IMR-90 (cell line): ENCODE data around the gene MAP2K2. TPM values are rescaled to one million over a fixed set of nuclear protein-coding genes. Genes with fewer than 3 reads are reported as not detected.

ENCODE experiments used
- ATAC-seq: fragments of 200-7000 bp; cut with Tn5 transposase; 2 replicates; pipeline ENCODE4 v1.9.1; 2020; ENCODE audit warnings: low read depth, mild to moderate bottlenecking, moderate library complexity
- BruUV-seq: library from RNA; stranded (reverse); fragments of 400-500 nt; replicated peaks from 2 replicates; lab custom pipeline; 2021; lab: Mats Ljungman, UMichigan
- CTCF ChIA-PET: fragments of 300-600 bp; formaldehyde crosslinking; extraction: SDS; loops from one replicate; lab custom pipeline; 2021; ENCODE audit warnings: antibody characterized with exemption; lab: Yijun Ruan, JAX
- POLR2A ChIA-PET: fragments of 300-600 bp; sonication (Branson Sonifier 250); formaldehyde crosslinking; loops from one replicate; lab custom pipeline; 2022; ENCODE audit warnings: antibody characterized with exemption; ENCODE audit not compliant: unreplicated experiment; lab: Charles Lee
- DNase-seq: peaks from one replicate; pipeline ENCODE4 v3.0.0; 2013
- H2AFZ ChIP-seq: replicated peaks from 2 replicates; pipeline ENCODE3; 2013; ENCODE audit warnings: low read length, mild to moderate bottlenecking; ENCODE audit not compliant: poor library complexity
- H2AK5ac ChIP-seq: 2 replicates; pipeline ENCODE4 v1.6.1; 2013; ENCODE audit warnings: low read depth, low read length, inconsistent platforms
- H2AK9ac ChIP-seq: replicated peaks from 2 replicates; pipeline ENCODE3; 2013; ENCODE audit warnings: mild to moderate bottlenecking, low read depth, low read length, moderate library complexity; ENCODE audit not compliant: poor library complexity
- H2BK120ac ChIP-seq: 2 replicates; pipeline ENCODE4 v1.6.1; 2013; ENCODE audit warnings: low read depth, low read length, inconsistent platforms
- H2BK15ac ChIP-seq: 3 replicates; pipeline ENCODE4 v1.6.1; 2013; ENCODE audit warnings: low read depth, low read length, inconsistent platforms
- H2BK20ac ChIP-seq: 2 replicates; pipeline ENCODE4 v1.6.1; 2013; ENCODE audit warnings: low read depth, mild to moderate bottlenecking, inconsistent platforms, low read length, moderate library complexity
- H2BK5ac ChIP-seq: 2 replicates; pipeline ENCODE4 v1.6.1; 2013; ENCODE audit warnings: mild to moderate bottlenecking, low read depth, low read length, inconsistent platforms; ENCODE audit not compliant: poor library complexity, severe bottlenecking
- H3K14ac ChIP-seq: replicated peaks from 2 replicates; pipeline ENCODE4 v1.6.1; 2013; ENCODE audit warnings: low read depth, low read length, inconsistent platforms
- H3K18ac ChIP-seq: 2 replicates; pipeline ENCODE4 v1.6.1; 2013; ENCODE audit warnings: low read depth, low read length, control low read depth
- H3K23ac ChIP-seq: 2 replicates; pipeline ENCODE4 v1.6.1; 2013; ENCODE audit warnings: low read depth, low read length, inconsistent platforms
- H3K27ac ChIP-seq: 2 replicates; pipeline ENCODE4 v1.5.1; 2013; ENCODE audit warnings: mild to moderate bottlenecking, control low read depth, low read length; ENCODE audit not compliant: insufficient read depth
- H3K27me3 ChIP-seq: 2 replicates; pipeline ENCODE4 v1.6.1; 2013; ENCODE audit warnings: low read length; ENCODE audit not compliant: control insufficient read depth, insufficient read depth
- H3K36me3 ChIP-seq: 2 replicates; pipeline ENCODE4 v1.6.1; 2013; ENCODE audit warnings: low read length, mixed read lengths; ENCODE audit not compliant: control insufficient read depth, insufficient read depth
- H3K4ac ChIP-seq: 2 replicates; pipeline ENCODE4 v1.6.1; 2013; ENCODE audit warnings: low read depth, low read length, inconsistent platforms
- H3K4me1 ChIP-seq: 2 replicates; pipeline ENCODE4 v1.6.1; 2013; ENCODE audit warnings: low read length, mixed read lengths; ENCODE audit not compliant: control insufficient read depth, insufficient read depth
- H3K4me2 ChIP-seq: 2 replicates; pipeline ENCODE4 v1.6.1; 2013; ENCODE audit warnings: low read depth, mild to moderate bottlenecking, control low read depth, low read length, moderate library complexity
- H3K4me3 ChIP-seq: 2 replicates; pipeline ENCODE4 v1.5.1; 2013; ENCODE audit warnings: low read depth, mild to moderate bottlenecking, control low read depth, low read length, moderate library complexity; ENCODE audit not compliant: insufficient read depth
- H3K56ac ChIP-seq: 2 replicates; pipeline ENCODE4 v1.6.1; 2013; ENCODE audit warnings: low read length, inconsistent platforms; ENCODE audit not compliant: insufficient read depth; ENCODE audit errors: extremely low read depth
- H3K79me1 ChIP-seq, 2 experiments: 2 replicates each; pipeline ENCODE4 v1.6.1; 2013; ENCODE audit warnings: low read length in 2 of 2, inconsistent platforms in 1 of 2, low read depth in 1 of 2
- H3K9ac ChIP-seq: 2 replicates; pipeline ENCODE4 v1.6.1; 2013; ENCODE audit warnings: low read depth, low read length, control low read depth
- H3K9me1 ChIP-seq: 2 replicates; pipeline ENCODE4 v1.6.1; 2013; ENCODE audit warnings: low read length, inconsistent platforms; ENCODE audit not compliant: insufficient read depth
- H3K9me3 ChIP-seq: 2 replicates; pipeline ENCODE4 v1.6.1; 2013; ENCODE audit warnings: low read length; ENCODE audit not compliant: control insufficient read depth, insufficient read depth
- H4K20me1 ChIP-seq: 2 replicates; pipeline ENCODE4 v1.6.1; 2013; ENCODE audit warnings: low read length, inconsistent platforms; ENCODE audit not compliant: insufficient read depth
- H4K5ac ChIP-seq: 2 replicates; pipeline ENCODE4 v1.6.1; 2013; ENCODE audit warnings: mild to moderate bottlenecking, low read depth, low read length, control low read depth
- H4K8ac ChIP-seq, 2 experiments: 2 replicates each; pipeline ENCODE4 v1.6.1; 2013; ENCODE audit warnings: low read depth in 2 of 2, low read length in 2 of 2, control low read depth in 1 of 2, inconsistent platforms in 1 of 2
- H4K91ac ChIP-seq: 2 replicates; pipeline ENCODE4 v1.6.1; 2013; ENCODE audit warnings: low read depth, low read length, inconsistent platforms; ENCODE audit not compliant: insufficient read depth
- BHLHE40 ChIP-seq: fragments of 150-350 bp; IDR thresholded peaks from 2 replicates; pipeline ENCODE4 v1.6.1; 2016; ENCODE audit warnings: mild to moderate bottlenecking, low read depth, low read length
- CEBPB ChIP-seq: IDR thresholded peaks from 2 replicates; pipeline ENCODE4 v1.6.1; 2012; ENCODE audit warnings: low read depth, low read length, improper control_type of control experiment
- FOS ChIP-seq: fragments of 150-350 bp; IDR thresholded peaks from 2 replicates; pipeline ENCODE4 v1.6.1; 2016; ENCODE audit warnings: low read depth, low read length
- MAZ ChIP-seq: IDR thresholded peaks from 2 replicates; pipeline ENCODE4 v1.6.1; 2012; ENCODE audit warnings: low read depth, mild to moderate bottlenecking, low read length, improper control_type of control experiment, moderate library complexity, borderline replicate concordance
- NFE2L2 ChIP-seq: fragments of 150-350 bp; IDR thresholded peaks from 2 replicates; pipeline ENCODE4 v1.6.1; 2016; ENCODE audit warnings: low read depth, mild to moderate bottlenecking, low read length
- RAD21 ChIP-seq: IDR thresholded peaks from 2 replicates; pipeline ENCODE4 v1.6.1; 2012; ENCODE audit warnings: low read length, improper control_type of control experiment
- WGBS, 2 experiments: methylation state at CpG; one replicate each; pipeline versions ENCODE4 v1.1.5 to v1.1.7; 2013; ENCODE audit warnings: missing lambda C conversion rate in 2 of 2; ENCODE audit not compliant: insufficient read length in 1 of 2; ENCODE audit errors: extremely low coverage in 2 of 2; 5-methylcytosine and 5-hydroxymethylcytosine counted together
- dilution Hi-C: fragments of 300-500 bp; cut with HindIII; formaldehyde crosslinking; loops from one replicate; pipeline ENCODE4 v1.14.3; 2018; ENCODE audit warnings: low sequenced_read_pairs; ENCODE audit not compliant: unreplicated experiment
- in situ Hi-C: fragments of 300-500 bp; cut with MboI; formaldehyde crosslinking; loops from 3 replicates; pipeline ENCODE4 v1.14.3; 2019; ENCODE audit warnings: low sequenced_read_pairs, inconsistent platforms, mixed read lengths
- intact Hi-C: fragments of 100-400 bp; cut with micrococcal nuclease; formaldehyde crosslinking; loops from 2 replicates; pipeline ENCODE4 v1.10.0; 2022
- polyA plus RNA-seq, 3 experiments: library from polyadenylated mRNA; depleted of rRNA; stranded (reverse); fragments of >200 nt; gene quantifications; 2 replicates each; pipeline ENCODE4 v1.2.3, GENCODE V29; 2012; ENCODE audit warnings: low replicate concordance in 1 of 3
- total RNA-seq: library from RNA; depleted of rRNA; stranded (reverse); fragments of >200 nt; gene quantifications from 2 replicates; pipeline ENCODE4 v1.2.3, GENCODE V29; 2012
- TF ChIP-seq, protein P1 (sequence below): fragments of 150-350 bp; IDR thresholded peaks from 2 replicates; pipeline ENCODE4 v1.6.1; 2017; ENCODE audit warnings: mild to moderate bottlenecking, antibody characterized with exemption, low read length, low read depth

The MAP2K2 gene
- total and polyA plus RNA-seq, 2 of the 4 experiments (the other 2 are of a cell fraction) = 115 to 151 TPM

DNA sequence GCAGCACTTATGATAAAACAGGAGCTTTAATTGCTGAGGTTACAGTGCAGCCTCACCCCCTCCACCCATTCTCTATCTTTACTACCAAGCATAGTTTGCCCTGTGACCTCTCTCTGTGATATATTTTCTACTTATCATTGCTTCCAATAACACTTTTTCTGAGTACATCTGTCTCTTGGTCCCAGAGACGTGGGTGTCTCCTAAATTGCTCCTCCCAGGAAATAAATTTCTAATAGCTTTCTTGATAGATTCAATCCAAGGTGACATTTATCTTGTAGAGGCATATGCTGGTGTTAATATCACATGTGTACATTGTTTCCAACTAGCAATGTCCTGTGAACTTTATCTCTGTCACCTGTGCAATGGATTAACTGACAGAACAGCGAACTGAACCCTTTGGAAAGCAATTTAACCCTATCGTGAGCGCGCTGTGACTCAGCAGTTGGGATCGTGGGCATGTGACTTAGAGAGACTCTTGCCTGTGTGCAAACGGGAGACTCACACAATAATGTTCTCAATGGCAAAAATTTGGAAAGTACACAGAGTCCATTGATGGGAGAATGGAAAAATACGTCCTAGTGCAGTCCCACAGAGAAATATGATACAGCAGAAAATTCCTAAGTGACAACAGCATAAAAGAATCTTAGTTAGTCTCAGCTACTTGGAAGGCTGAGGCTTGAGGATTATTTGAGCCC lies 7.0 kb upstream of the MAP2K2 start:
- Histone ChIP-seq H3K4me1 (peaks cover 6% of the 10 kb centered on the region), H3K79me1 (no peaks in the 10 kb centered on the region), H3K36me3 (no peaks in the 10 kb centered on the region), H3K18ac (peak overlapping the region; percentile 48), H3K23ac (peak overlapping the region; percentile 86), H3K9ac (no peak overlapping the region), H2BK120ac (peak overlapping the region; percentile 92), H4K5ac (peak overlapping the region; percentile 4; the same call in 1 of the 2 replicates), H2BK20ac (peak overlapping the region; percentile 83), H4K20me1 (no peaks in the 10 kb centered on the region), H4K91ac (peak overlapping the region; percentile 76), H3K56ac (peak overlapping the region; percentile 38; the same call in 1 of the 2 replicates), H3K9me3 (no peaks in the 10 kb centered on the region), H2BK5ac (peak overlapping the region; percentile 89), H2AFZ (peak overlapping the region; percentile 81), H2AK9ac (peak overlapping the region; percentile 5), H3K4me3 (no peak overlapping the region), H3K14ac (peak overlapping the region; percentile 20), H2BK15ac (peak overlapping the region; percentile 99; the same call in 2 of the 3 replicates), H3K9me1 (0 out of 2 replicates have a peak, but pooled peaks cover 4% of the 10 kb centered on the region), H3K4me2 (peak overlapping the region; percentile 26), H3K4ac (peak overlapping the region; percentile 80), H3K27me3 (no peaks in the 10 kb centered on the region), H2AK5ac (peak overlapping the region; percentile 77; the same call in 1 of the 2 replicates), H4K8ac (peak overlapping the region in 1 of 2 experiments; percentile 81; a peak in 2 of 4 replicates), H3K27ac (peak overlapping the region; percentile 63; the same call in 1 of the 2 replicates)
- dilution Hi-C loops (no loop called here), in situ Hi-C loops (no loop called here), intact Hi-C loops (no loop called here)
- ATAC-seq (peak; percentile 93), DNase-seq (peak; percentile 90)
- TF ChIP-seq CEBPB = peak; percentile 4; the same call in 1 of the 2 replicates
- no peak for TF ChIP-seq MAZ
- no peak for TF ChIP-seq RAD21
- TF ChIP-seq BHLHE40 = peak; percentile 68; the same call in 1 of the 2 replicates
- TF ChIP-seq NFE2L2 = peak; percentile 77
- TF ChIP-seq FOS = peak; percentile 72; the same call in 1 of the 2 replicates
- TF ChIP-seq, protein P1, sequence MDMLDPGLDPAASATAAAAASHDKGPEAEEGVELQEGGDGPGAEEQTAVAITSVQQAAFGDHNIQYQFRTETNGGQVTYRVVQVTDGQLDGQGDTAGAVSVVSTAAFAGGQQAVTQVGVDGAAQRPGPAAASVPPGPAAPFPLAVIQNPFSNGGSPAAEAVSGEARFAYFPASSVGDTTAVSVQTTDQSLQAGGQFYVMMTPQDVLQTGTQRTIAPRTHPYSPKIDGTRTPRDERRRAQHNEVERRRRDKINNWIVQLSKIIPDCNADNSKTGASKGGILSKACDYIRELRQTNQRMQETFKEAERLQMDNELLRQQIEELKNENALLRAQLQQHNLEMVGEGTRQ = peak; percentile 90
- BruUV-seq = no TSS peak
- CTCF ChIA-PET = interaction anchor here (1.4 kb wide), 1 partner anchor 9 kb away, joined by 6 read pairs; no protein-coding TSS in a partner anchor
- 36% methylated on average over 4 of the region's 8 CpGs; no CpG with 5 or more reads in 1 of the 2 experiments for WGBS, 2 experiments
- POLR2A ChIA-PET = interaction anchor here (0.6 kb wide), 1 partner anchor 13 kb away, joined by 3 read pairs; no protein-coding TSS in a partner anchor
